HEK293 (cell line): ENCODE data around the gene LRRN2.
A peak's percentile ranks its signal among the peaks of the same experiment; 100 is the strongest.
"Not testable (repeated sequence)": the region's sequence is repeated elsewhere in the genome, so short reads cannot be mapped to it uniquely, and the experiment has no call there.

Source experiments
- CTCF ChIA-PET: fragments of 350-600 bp; formaldehyde crosslinking; extraction: SDS; loops from one replicate; lab custom pipeline; 2021; ENCODE audit warnings: antibody characterized with exemption; lab: Yijun Ruan, JAX
- POLR2A ChIA-PET: fragments of 300-600 bp; formaldehyde crosslinking; extraction: SDS; loops from one replicate; lab custom pipeline; 2020; ENCODE audit warnings: antibody characterized with exemption, inconsistent platforms; lab: Yijun Ruan, JAX
- H3K27ac ChIP-seq: fragments of 200-500 bp; sonication (Bioruptor generic); 2 replicates; pipeline ENCODE4 v1.5.1; 2014; ENCODE audit warnings: low read depth, low read length, control low read depth, inconsistent platforms; ENCODE audit errors: extremely low read depth
- H3K36me3 ChIP-seq, 2 experiments: fragments of 200-500 bp in 1 of 2; sonication (Bioruptor generic) in 1 of 2; 1 replicate in 1 of 2; 2 replicates in 1 of 2; pipeline ENCODE4 v1.5.1; 2014 to 2017; ENCODE audit warnings: inconsistent platforms in 2 of 2, low read length in 2 of 2; ENCODE audit not compliant: control insufficient read depth in 2 of 2, insufficient read depth in 1 of 2
- H3K4me1 ChIP-seq: fragments of 200-500 bp; sonication (Bioruptor generic); 2 replicates; pipeline ENCODE4 v1.5.1; 2014; ENCODE audit warnings: mild to moderate bottlenecking, low read length, inconsistent platforms; ENCODE audit not compliant: control insufficient read depth, insufficient read depth
- H3K4me3 ChIP-seq: 2 replicates; pipeline ENCODE4 v1.5.1; 2011; ENCODE audit warnings: low read depth, mild to moderate bottlenecking, control low read depth, low read length, moderate library complexity
- H3K9me3 ChIP-seq: fragments of 200-500 bp; sonication (Bioruptor generic); 2 replicates; pipeline ENCODE4 v1.5.1; 2014; ENCODE audit warnings: low read depth, low read length, inconsistent platforms; ENCODE audit not compliant: control insufficient read depth, insufficient read depth
- EGR2 ChIP-seq: fragments of 450-650 bp; formaldehyde crosslinking; IDR thresholded peaks from 2 replicates; pipeline ENCODE4 v1.5.1; 2016; ENCODE audit warnings: low read depth, missing biosample characterization, missing genetic modification characterization
- GLIS1 ChIP-seq: fragments of 450-650 bp; formaldehyde crosslinking; IDR thresholded peaks from 2 replicates; pipeline ENCODE4 v1.5.1; 2016; ENCODE audit warnings: missing biosample characterization, missing genetic modification characterization
- KLF7 ChIP-seq: fragments of 450-650 bp; formaldehyde crosslinking; IDR thresholded peaks from 2 replicates; pipeline ENCODE4 v1.5.1; 2016; ENCODE audit warnings: missing biosample characterization, missing genetic modification characterization, borderline replicate concordance
- KLF8 ChIP-seq: fragments of 450-650 bp; formaldehyde crosslinking; IDR thresholded peaks from 2 replicates; pipeline ENCODE4 v1.5.1; 2016; ENCODE audit warnings: missing biosample characterization, missing genetic modification characterization
- SETDB1 ChIP-seq: IDR thresholded peaks from one replicate; pipeline ENCODE4 v1.6.1; 2017; ENCODE audit warnings: mild to moderate bottlenecking, low read length, moderate library complexity, mixed read lengths; ENCODE audit not compliant: insufficient read length
- WT1 ChIP-seq: fragments of 450-650 bp; formaldehyde crosslinking; IDR thresholded peaks from 2 replicates; pipeline ENCODE4 v1.5.1; 2016; ENCODE audit warnings: missing biosample characterization, missing genetic modification characterization
- ZBTB11 ChIP-seq: fragments of 450-650 bp; formaldehyde crosslinking; conservative IDR thresholded peaks from 2 replicates; pipeline ENCODE4 v1.5.1; 2016; ENCODE audit warnings: low read depth, missing biosample characterization, missing genetic modification characterization
- ZBTB17 ChIP-seq: fragments of 450-650 bp; formaldehyde crosslinking; IDR thresholded peaks from 2 replicates; pipeline ENCODE4 v1.5.1; 2016; ENCODE audit warnings: missing biosample characterization, missing genetic modification characterization
- ZBTB20 ChIP-seq: fragments of 450-650 bp; formaldehyde crosslinking; IDR thresholded peaks from 2 replicates; pipeline ENCODE4 v1.5.1; 2016; ENCODE audit warnings: missing biosample characterization, missing genetic modification characterization
- ZBTB48 ChIP-seq: fragments of 450-650 bp; formaldehyde crosslinking; IDR thresholded peaks from 2 replicates; pipeline ENCODE4 v1.5.1; 2016; ENCODE audit warnings: missing biosample characterization, missing genetic modification characterization
- ZNF140 ChIP-seq: fragments of 450-650 bp; formaldehyde crosslinking; IDR thresholded peaks from 2 replicates; pipeline ENCODE4 v1.5.1; 2016; ENCODE audit warnings: missing biosample characterization, missing genetic modification characterization
- ZNF416 ChIP-seq: fragments of 450-650 bp; formaldehyde crosslinking; IDR thresholded peaks from 2 replicates; pipeline ENCODE4 v1.5.1; 2016; ENCODE audit warnings: missing biosample characterization, missing genetic modification characterization
- ZNF433 ChIP-seq: fragments of 450-650 bp; formaldehyde crosslinking; IDR thresholded peaks from 2 replicates; pipeline ENCODE4 v1.5.1; 2016; ENCODE audit warnings: missing biosample characterization, missing genetic modification characterization, low read depth
- ZNF449 ChIP-seq: fragments of 450-650 bp; formaldehyde crosslinking; IDR thresholded peaks from 2 replicates; pipeline ENCODE4 v1.5.1; 2017; ENCODE audit warnings: missing biosample characterization, mild to moderate bottlenecking, missing genetic modification characterization, moderate library complexity
- ZNF521 ChIP-seq: fragments of 450-650 bp; formaldehyde crosslinking; IDR thresholded peaks from 2 replicates; pipeline ENCODE4 v1.5.1; 2017; ENCODE audit warnings: missing biosample characterization, mild to moderate bottlenecking, missing genetic modification characterization
- ZNF549 ChIP-seq: fragments of 450-650 bp; IDR thresholded peaks from 2 replicates; pipeline ENCODE4 v1.5.1; 2018; ENCODE audit warnings: missing biosample characterization, missing genetic modification characterization, mild to moderate bottlenecking, inconsistent platforms, moderate library complexity
- ZNF626 ChIP-seq: fragments of 450-650 bp; sonication (Bioruptor Pico); formaldehyde crosslinking; IDR thresholded peaks from 2 replicates; pipeline ENCODE4 v1.5.1; 2018; ENCODE audit warnings: missing biosample characterization, missing genetic modification characterization, inconsistent platforms
- ZNF785 ChIP-seq: fragments of 450-650 bp; formaldehyde crosslinking; IDR thresholded peaks from 2 replicates; pipeline ENCODE4 v1.5.1; 2016; ENCODE audit warnings: missing biosample characterization, missing genetic modification characterization
- ZNF792 ChIP-seq: fragments of 450-650 bp; formaldehyde crosslinking; IDR thresholded peaks from 2 replicates; pipeline ENCODE4 v1.5.1; 2016; ENCODE audit warnings: missing biosample characterization, missing genetic modification characterization
- ZXDB ChIP-seq: fragments of 450-650 bp; formaldehyde crosslinking; IDR thresholded peaks from 2 replicates; pipeline ENCODE4 v1.5.1; 2016; ENCODE audit warnings: missing biosample characterization, missing genetic modification characterization
- TF ChIP-seq, protein P1 (sequence below): fragments of 450-650 bp; formaldehyde crosslinking; IDR thresholded peaks from 2 replicates; pipeline ENCODE4 v1.5.1; 2016; ENCODE audit warnings: missing biosample characterization, missing genetic modification characterization

LRRN2 gene

DNA sequence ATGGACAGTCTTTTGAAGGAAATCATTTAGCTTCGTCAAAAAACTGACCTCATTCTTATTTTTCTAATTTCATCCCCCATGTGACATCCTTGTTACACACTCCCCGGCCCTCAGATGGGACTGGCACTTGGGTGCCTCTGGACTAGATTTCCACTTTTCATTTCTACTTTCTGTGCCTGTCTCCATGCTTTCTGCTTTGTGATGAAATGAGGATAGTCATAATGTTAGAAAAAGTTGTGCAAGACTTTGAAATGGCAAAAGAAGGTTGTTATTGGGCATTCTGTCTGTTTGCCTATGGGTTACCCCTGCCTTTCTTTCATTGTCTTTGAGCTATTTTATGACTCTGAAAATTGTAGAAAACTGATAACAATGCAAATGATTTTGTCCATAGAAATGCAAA lies 114.4 kb downstream of the LRRN2 start:
- Histone ChIP-seq H3K9me3 (no peaks in the 10 kb centered on the region), H3K4me1 (no peaks in the 10 kb centered on the region), H3K36me3 (no peaks in the 10 kb centered on the region), H3K27ac (no peak overlapping the region), H3K4me3 (no peak overlapping the region)
- ChIA-PET POLR2A (no interaction called here), CTCF (interaction anchor here (0.7 to 19.5 kb wide), 4 partner anchors 12 to 406 kb away, joined by 3 to 401 read pairs (median 7); no protein-coding TSS in a partner anchor)
- TF ChIP-seq ZNF521 (tag by site-specific recombination): no peak
- no peak for TF ChIP-seq ZNF626 (tag by site-specific recombination)

DNA sequence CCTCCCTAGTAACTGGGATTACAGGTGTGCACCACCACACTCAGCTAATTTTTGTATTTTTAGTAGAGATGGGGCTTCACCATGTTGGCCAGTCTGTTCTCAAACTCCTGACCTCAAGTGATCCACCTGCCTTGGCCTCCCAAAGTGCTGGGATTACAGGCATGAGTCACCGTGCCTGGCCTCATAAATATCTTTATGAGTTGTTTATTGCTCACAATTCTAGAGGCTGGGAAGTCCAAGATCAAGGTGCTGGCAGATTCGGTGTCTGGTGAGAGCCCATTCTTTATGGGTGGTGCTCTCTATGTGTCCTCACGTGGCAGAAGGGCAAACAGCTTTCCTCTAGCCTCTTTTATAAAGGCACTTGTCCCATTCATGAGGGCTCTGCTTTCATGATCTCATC lies 115.5 kb downstream of the LRRN2 start:
- H3K4me3 ChIP-seq, H3K4me1 ChIP-seq, H3K9me3 ChIP-seq, H3K27ac ChIP-seq, H3K36me3 ChIP-seq, POLR2A ChIA-PET: not testable (repeated sequence)
- CTCF ChIA-PET: interaction anchor here (3.0 to 19.5 kb wide), 2 partner anchors 194 to 236 kb away, joined by 11 to 401 read pairs; no protein-coding TSS in a partner anchor
- TF ChIP-seq GLIS1 (tag by site-specific recombination) (peak; percentile 34; the same call in 1 of the 2 replicates), SETDB1 (peak; percentile 59)

DNA sequence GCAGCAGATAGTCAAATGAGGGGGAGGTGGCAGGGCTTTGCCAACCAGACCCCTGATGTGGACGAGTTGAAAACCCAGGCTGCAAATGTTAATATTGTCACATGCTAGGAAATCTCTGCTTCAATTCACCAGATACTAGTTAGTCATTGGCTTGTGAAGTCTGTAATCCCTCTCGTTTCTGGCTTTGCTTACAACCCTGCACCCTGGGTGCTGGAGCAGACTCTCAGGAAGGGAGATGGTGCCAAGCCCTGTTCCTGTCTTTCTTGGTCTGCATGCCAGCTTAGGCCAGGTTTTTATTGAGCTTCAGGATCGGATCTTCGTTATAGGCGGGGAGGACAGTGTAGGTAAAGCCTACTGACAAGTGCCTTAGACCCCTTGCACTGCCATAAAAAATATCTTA lies 116.1 kb downstream of the LRRN2 start:
- Histone ChIP-seq H3K4me3 (no peak overlapping the region), H3K9me3 (no peaks in the 10 kb centered on the region), H3K27ac (no peak overlapping the region), H3K4me1 (no peaks in the 10 kb centered on the region), H3K36me3 (no peaks in the 10 kb centered on the region)
- POLR2A ChIA-PET: no interaction called here
- TF ChIP-seq ZNF792: no peak
- TF ChIP-seq ZBTB11: no peak
- no peak for TF ChIP-seq EGR2 (tag by site-specific recombination)
- CTCF ChIA-PET: interaction anchor here (1.5 to 19.5 kb wide), 4 partner anchors 193 to 373 kb away, joined by 4 to 401 read pairs (median 40); no protein-coding TSS in a partner anchor

DNA sequence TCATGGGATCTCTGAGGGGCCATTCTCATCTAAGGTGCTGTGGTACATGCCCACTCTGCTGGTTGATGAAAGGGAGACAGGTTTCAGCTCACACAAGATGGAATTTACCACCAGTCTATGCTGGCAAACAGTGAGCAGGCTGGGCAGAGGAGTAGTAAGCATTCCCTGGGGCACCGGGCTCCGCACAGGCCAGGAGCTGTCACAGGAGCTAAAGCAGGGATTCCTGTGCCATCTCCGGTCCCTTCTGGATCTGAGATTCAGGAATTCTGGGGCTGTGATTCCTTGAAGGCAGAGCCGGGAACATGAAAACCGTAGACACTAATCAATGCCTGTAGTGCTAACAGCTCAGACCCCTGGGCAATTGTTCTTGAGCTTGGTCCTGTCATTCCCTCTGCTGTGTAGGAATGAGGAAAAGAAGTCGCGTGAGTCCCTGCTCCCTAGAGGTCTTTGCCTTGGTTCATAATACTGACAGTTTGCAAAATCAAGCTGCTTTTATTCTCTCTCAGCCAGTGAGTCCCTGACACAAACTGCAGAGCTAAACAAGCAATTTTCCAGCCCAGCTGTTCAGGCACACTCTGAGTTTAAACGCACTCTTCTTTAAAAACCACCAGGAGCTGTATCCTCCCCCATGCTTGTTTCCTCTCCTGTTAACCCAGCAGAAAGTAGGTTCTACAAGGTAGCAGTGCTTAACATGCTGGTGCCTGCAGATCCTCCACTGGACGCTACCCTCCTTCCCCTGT lies 116.8 kb downstream of the LRRN2 start:
- POLR2A ChIA-PET: no interaction called here
- H3K36me3 ChIP-seq: no peaks in the 10 kb centered on the region
- H3K9me3 ChIP-seq: no peaks in the 10 kb centered on the region
- H3K4me3 ChIP-seq: no peak overlapping the region
- no peaks in the 10 kb centered on the region for H3K4me1 ChIP-seq
- no peak overlapping the region for H3K27ac ChIP-seq
- CTCF ChIA-PET: interaction anchor here (1.0 to 19.5 kb wide), 5 partner anchors 194 to 374 kb away, joined by 3 to 401 read pairs (median 4); no protein-coding TSS in a partner anchor
- TF ChIP-seq ZBTB20 (tag by site-specific recombination) (no peak), ZNF433 (no peak), ZNF626 (tag by site-specific recombination) (no peak), KLF8 (tag by site-specific recombination) (no peak), ZNF785 (tag by site-specific recombination) (no peak), EGR2 (tag by site-specific recombination) (no peak), ZBTB17 (tag by site-specific recombination) (no peak), ZNF549 (tag by site-specific recombination) (no peak), WT1 (tag by site-specific recombination) (no peak), ZNF449 (tag by site-specific recombination) (no peak), ZBTB48 (tag by site-specific recombination) (no peak), KLF7 (tag by site-specific recombination) (no peak), ZNF416 (tag by site-specific recombination) (no peak), ZNF140 (no peak), ZXDB (tag by site-specific recombination) (no peak)
- TF ChIP-seq, protein P1, sequence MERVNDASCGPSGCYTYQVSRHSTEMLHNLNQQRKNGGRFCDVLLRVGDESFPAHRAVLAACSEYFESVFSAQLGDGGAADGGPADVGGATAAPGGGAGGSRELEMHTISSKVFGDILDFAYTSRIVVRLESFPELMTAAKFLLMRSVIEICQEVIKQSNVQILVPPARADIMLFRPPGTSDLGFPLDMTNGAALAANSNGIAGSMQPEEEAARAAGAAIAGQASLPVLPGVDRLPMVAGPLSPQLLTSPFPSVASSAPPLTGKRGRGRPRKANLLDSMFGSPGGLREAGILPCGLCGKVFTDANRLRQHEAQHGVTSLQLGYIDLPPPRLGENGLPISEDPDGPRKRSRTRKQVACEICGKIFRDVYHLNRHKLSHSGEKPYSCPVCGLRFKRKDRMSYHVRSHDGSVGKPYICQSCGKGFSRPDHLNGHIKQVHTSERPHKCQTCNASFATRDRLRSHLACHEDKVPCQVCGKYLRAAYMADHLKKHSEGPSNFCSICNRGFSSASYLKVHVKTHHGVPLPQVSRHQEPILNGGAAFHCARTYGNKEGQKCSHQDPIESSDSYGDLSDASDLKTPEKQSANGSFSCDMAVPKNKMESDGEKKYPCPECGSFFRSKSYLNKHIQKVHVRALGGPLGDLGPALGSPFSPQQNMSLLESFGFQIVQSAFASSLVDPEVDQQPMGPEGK (tag by site-specific recombination): no peak
